Aorta (tissue), 5 donors: ENCODE results near the gene OR51I1. TPM values are rescaled to one million over a fixed set of nuclear protein-coding genes. Genes with fewer than 3 reads are reported as not detected.

Experiments
- ATAC-seq: fragments of 200-7000 bp; cut with Tn5 transposase; one replicate; pipeline ENCODE4 v1.9.1; 2022; ENCODE audit warnings: moderate library complexity; ENCODE audit not compliant: low FRiP score
- DNase-seq, 2 donors: peaks; one replicate each; pipeline ENCODE4 v3.0.0-alpha.2; 2020
- H3K27ac ChIP-seq, 2 donors: one replicate each; pipeline ENCODE4 v1.5.1; 2013; ENCODE audit warnings: low read length in 2 of 2, mild to moderate bottlenecking in 2 of 2, moderate library complexity in 2 of 2, control low read depth in 1 of 2, inconsistent platforms in 1 of 2, low read depth in 1 of 2
- H3K27me3 ChIP-seq, 2 donors: one replicate each; pipeline ENCODE4 v1.6.1; 2013; ENCODE audit warnings: control low read depth in 1 of 2, low read length in 1 of 2, mild to moderate bottlenecking in 1 of 2, moderate library complexity in 1 of 2; ENCODE audit not compliant: insufficient read depth in 2 of 2, control insufficient read depth in 1 of 2
- H3K36me3 ChIP-seq, 2 donors: one replicate each; pipeline ENCODE4 v1.6.1; 2013; ENCODE audit warnings: control low read depth in 1 of 2, low read length in 1 of 2, mild to moderate bottlenecking in 1 of 2; ENCODE audit not compliant: insufficient read depth in 2 of 2, control insufficient read depth in 1 of 2
- H3K4me1 ChIP-seq, 2 donors: one replicate each; pipeline ENCODE4 v1.6.1; 2013; ENCODE audit warnings: low read length in 2 of 2, control low read depth in 1 of 2, mild to moderate bottlenecking in 1 of 2, moderate library complexity in 1 of 2; ENCODE audit not compliant: insufficient read depth in 2 of 2, control insufficient read depth in 1 of 2
- H3K4me3 ChIP-seq, 2 donors: one replicate each; pipeline ENCODE4 v1.5.1; 2013; ENCODE audit warnings: low read length in 2 of 2, control low read depth in 1 of 2, mild to moderate bottlenecking in 1 of 2
- H3K9me3 ChIP-seq: one replicate; pipeline ENCODE4 v1.6.1; 2013; ENCODE audit warnings: mild to moderate bottlenecking, low read length; ENCODE audit not compliant: control insufficient read depth
- intact Hi-C, 2 donors: fragments of 100-400 bp; cut with DNase I; formaldehyde crosslinking; loops; one replicate each; pipeline versions ENCODE4 v1.14.2 to v1.15.0; 2022
- polyA plus RNA-seq, 2 donors: library from polyadenylated mRNA; stranded (reverse); fragments of 200-250 nt; gene quantifications; one replicate each; pipeline ENCODE4 v1.2.3, GENCODE V29; 2013
- total RNA-seq, 2 donors: library from RNA; stranded (reverse); fragmentation: NEBNext Ultra II Directional; extraction: Animal tissue kit (Norgen Biotek cat#: 25700); gene quantifications; one replicate each; pipeline ENCODE4 v1.2.1, GENCODE V29; 2021
- donor health status: healthy with polysubstance abuse.
- donor health status: Bipolar disorder and iron deficiency.
- donor health status: DM: no; HTN: no; CAD: no.
- donor health status: DM: no; HTN: no; CAD: no.
- donor health status: DM: yes; HTN: yes; CAD: no.

OR51I1 gene
- total and polyA plus RNA-seq, 4 donors: 0.42 to 0.49 TPM; not detected in 2

DNA sequence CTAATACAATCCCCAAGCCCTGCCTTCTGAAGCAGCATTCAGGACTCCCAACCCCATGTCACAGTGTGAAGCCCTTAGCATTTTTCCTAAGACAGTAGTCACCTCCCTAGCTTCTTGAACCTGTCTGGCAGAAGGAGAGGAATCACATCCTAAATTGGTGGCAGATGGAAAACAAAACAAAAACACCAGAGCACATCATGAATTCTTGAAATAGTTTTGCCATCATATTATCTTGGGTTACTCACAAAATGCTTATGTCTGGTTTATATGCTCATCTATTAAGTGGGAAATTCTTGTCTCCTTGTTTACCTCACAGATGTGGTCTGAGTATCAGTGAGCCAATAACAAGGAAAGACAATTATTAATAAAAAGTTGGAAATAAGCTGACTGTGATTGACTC, 42.4 kb downstream of the OR51I1 start:
- H3K4me3 ChIP-seq: no peak overlapping the region
- intact Hi-C loops: no loop called here
- ATAC-seq: no peak
- no peak overlapping the region for H3K27ac ChIP-seq
- no peak for DNase-seq
- no peaks in the 10 kb centered on the region for H3K27me3 ChIP-seq
- no peaks in the 10 kb centered on the region for H3K9me3 ChIP-seq
- H3K36me3 ChIP-seq: no peaks in the 10 kb centered on the region
- no peaks in the 10 kb centered on the region for H3K4me1 ChIP-seq

DNA sequence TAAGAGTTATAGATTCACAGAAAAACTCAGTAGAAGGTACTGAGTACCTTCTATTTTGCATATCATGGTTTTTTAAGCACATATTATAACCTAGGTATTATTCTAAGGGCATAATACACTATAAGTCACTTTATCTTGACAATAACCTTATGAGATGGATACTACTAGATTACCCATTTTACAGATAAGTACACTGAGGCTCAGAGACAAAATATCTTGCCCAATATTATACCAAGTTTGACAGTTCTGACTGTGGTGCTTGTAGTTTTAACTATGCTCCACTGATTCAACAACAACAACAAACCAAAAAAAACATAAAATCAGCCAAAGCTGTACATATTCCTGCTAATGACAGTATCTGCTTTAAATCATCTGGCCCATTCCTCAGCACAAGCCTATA, 47.2 kb downstream of the OR51I1 start:
- intact Hi-C loops: no loop called here

More for the DNA sequence above, 47.2 kb downstream of the OR51I1 start:
- Histone ChIP-seq H3K9me3 (no peaks in the 10 kb centered on the region), H3K4me1 (no peaks in the 10 kb centered on the region), H3K27me3 (no peaks in the 10 kb centered on the region), H3K36me3 (no peaks in the 10 kb centered on the region), H3K4me3 (no peak overlapping the region), H3K27ac (no peak overlapping the region)
- ATAC-seq (no peak), DNase-seq (no peak)

Other genes with a start within 250 kb of the OR51I1 start
- gene OR51V1, start 240.8 kb downstream of the OR51I1 start, total RNA-seq: not detected
- not detected for gene OR51V1, start 240.8 kb downstream of the OR51I1 start, polyA plus RNA-seq
- 1,000 to 10,000 TPM in 1 of 2 donors, 100 to 1,000 TPM in 1; 649 to 2,087 TPM for gene HBB, start 214.4 kb downstream of the OR51I1 start, total RNA-seq
- 10 to 100 TPM; 12.6 to 26.3 TPM for gene HBB, start 214.4 kb downstream of the OR51I1 start, polyA plus RNA-seq
- 1 to 10 TPM in 1 of 2 donors, not detected in 1; 8.4 TPM for gene HBD, start 207.0 kb downstream of the OR51I1 start, total RNA-seq
- gene HBD, start 207.0 kb downstream of the OR51I1 start, polyA plus RNA-seq: not detected
- gene HBG1, start 191.7 kb downstream of the OR51I1 start, total RNA-seq: not detected
- not detected for gene HBG1, start 191.7 kb downstream of the OR51I1 start, polyA plus RNA-seq
- under 1 TPM in 1 of 2 donors, not detected in 1; 0.78 TPM for gene HBG2, start 186.7 kb downstream of the OR51I1 start, total RNA-seq
- gene HBG2, start 186.7 kb downstream of the OR51I1 start, polyA plus RNA-seq: under 1 TPM in 1 of 2 donors, not detected in 1; 0.23 TPM
- not detected for gene HBE1, start 171.6 kb downstream of the OR51I1 start, total RNA-seq
- gene HBE1, start 171.6 kb downstream of the OR51I1 start, polyA plus RNA-seq: not detected
- gene OR51B4, start 139.6 kb downstream of the OR51I1 start, total RNA-seq: not detected
- gene OR51B4, start 139.6 kb downstream of the OR51I1 start, polyA plus RNA-seq: not detected
- not detected for gene OR51B2, start 117.2 kb downstream of the OR51I1 start, total RNA-seq
- not detected for gene OR51B2, start 117.2 kb downstream of the OR51I1 start, polyA plus RNA-seq
- 1 to 10 TPM in 1 of 2 donors, under 1 TPM in 1; 0.71 to 1.2 TPM for gene OR51B5, start 98.0 kb downstream of the OR51I1 start, total RNA-seq
- gene OR51B5, start 98.0 kb downstream of the OR51I1 start, polyA plus RNA-seq: not detected
- gene OR51B6, start 90.0 kb downstream of the OR51I1 start, total RNA-seq: not detected
- not detected for gene OR51B6, start 90.0 kb downstream of the OR51I1 start, polyA plus RNA-seq
- gene OR51M1, start 57.7 kb downstream of the OR51I1 start, total RNA-seq: not detected
- gene OR51M1, start 57.7 kb downstream of the OR51I1 start, polyA plus RNA-seq: not detected
- gene OR51Q1, start 19.4 kb downstream of the OR51I1 start, total RNA-seq: not detected
- gene OR51Q1, start 19.4 kb downstream of the OR51I1 start, polyA plus RNA-seq: 1 to 10 TPM in 1 of 2 donors, not detected in 1; 1.4 TPM
- not detected for gene OR51I2, start 7.8 kb upstream of the OR51I1 start, total RNA-seq
- not detected for gene OR51I2, start 7.8 kb upstream of the OR51I1 start, polyA plus RNA-seq
- not detected for gene OR52D1, start 47.2 kb upstream of the OR51I1 start, total RNA-seq
- not detected for gene OR52D1, start 47.2 kb upstream of the OR51I1 start, polyA plus RNA-seq
- gene UBQLN3, start 68.4 kb upstream of the OR51I1 start, total RNA-seq: under 1 TPM; 0.71 to 0.99 TPM
- not detected for gene UBQLN3, start 68.4 kb upstream of the OR51I1 start, polyA plus RNA-seq
- gene UBQLNL, start 75.2 kb upstream of the OR51I1 start, total RNA-seq: 1 to 10 TPM in 1 of 2 donors, under 1 TPM in 1; 0.88 to 1.3 TPM
- gene UBQLNL, start 75.2 kb upstream of the OR51I1 start, polyA plus RNA-seq: 1 to 10 TPM in 1 of 2 donors, not detected in 1; 1.6 TPM
- gene OR52H1, start 107.0 kb upstream of the OR51I1 start, total RNA-seq: under 1 TPM; 0.78 to 0.96 TPM
- gene OR52H1, start 107.0 kb upstream of the OR51I1 start, polyA plus RNA-seq: not detected
- gene OR52B6, start 139.4 kb upstream of the OR51I1 start, total RNA-seq: not detected
- gene OR52B6, start 139.4 kb upstream of the OR51I1 start, polyA plus RNA-seq: not detected
- gene TRIM6, start 155.1 kb upstream of the OR51I1 start, total RNA-seq: 1 to 10 TPM; 2.1 to 5.1 TPM
- 1 to 10 TPM; 3.6 to 6.3 TPM for gene TRIM6, start 155.1 kb upstream of the OR51I1 start, polyA plus RNA-seq
- gene TRIM34, start 183.5 kb upstream of the OR51I1 start, total RNA-seq: 1 to 10 TPM; 5.6 to 9.2 TPM
- gene TRIM34, start 183.5 kb upstream of the OR51I1 start, polyA plus RNA-seq: 1 to 10 TPM; 5.1 to 5.8 TPM
- 10 to 100 TPM; 38.8 to 42.0 TPM for gene TRIM5, start 243.6 kb upstream of the OR51I1 start, total RNA-seq
- 10 to 100 TPM; 16.0 to 21.0 TPM for gene TRIM5, start 243.6 kb upstream of the OR51I1 start, polyA plus RNA-seq
- 100 to 1,000 TPM in 1 of 2 donors, 10 to 100 TPM in 1; 71.4 to 109 TPM for gene TRIM22, start 248.3 kb upstream of the OR51I1 start, total RNA-seq
- 100 to 1,000 TPM in 1 of 2 donors, 10 to 100 TPM in 1; 39.9 to 110 TPM for gene TRIM22, start 248.3 kb upstream of the OR51I1 start, polyA plus RNA-seq